Caco-2 (cell line): Measurements from ENCODE around the gene SEMG2. TPM values are rescaled to one million over a fixed set of nuclear protein-coding genes. Genes with fewer than 3 reads are reported as not detected.

Source experiments
- BruUV-seq: library from RNA; stranded (reverse); fragments of 400-500 nt; replicated peaks from 2 replicates; lab custom pipeline; 2021; lab: Mats Ljungman, UMichigan
- CTCF ChIA-PET: fragments of 300-600 bp; sonication (Branson Sonifier 250); formaldehyde crosslinking; loops from one replicate; lab custom pipeline; 2022; ENCODE audit warnings: antibody characterized with exemption; lab: Charles Lee
- POLR2A ChIA-PET: fragments of 300-600 bp; sonication (Branson Sonifier 250); formaldehyde crosslinking; loops from one replicate; lab custom pipeline; 2022; ENCODE audit warnings: antibody characterized with exemption; lab: Charles Lee
- DNase-seq, 2 experiments: peaks; one replicate each; pipeline versions ENCODE4 v3.0.0 to v3.0.0-alpha.2; 2020 to 2022
- H3K27me3 ChIP-seq: replicated peaks from 2 replicates; pipeline ENCODE4 v1.6.0; 2011; ENCODE audit warnings: low read length; ENCODE audit not compliant: control insufficient read depth, insufficient read depth
- H3K36me3 ChIP-seq: 2 replicates; pipeline ENCODE4 v1.5.1; 2011; ENCODE audit warnings: low read length; ENCODE audit not compliant: control insufficient read depth, insufficient read depth
- H3K4me1 ChIP-seq: fragments of 250-450 bp; sonication (Bioruptor Pico); 2 replicates; pipeline ENCODE4 v1.5.1; 2020; ENCODE audit warnings: mild to moderate bottlenecking
- H3K4me3 ChIP-seq: 2 replicates; pipeline ENCODE4 v1.5.1; 2011; ENCODE audit warnings: low read depth, mild to moderate bottlenecking, control low read depth, low read length
- H3K9me3 ChIP-seq: fragments of 250-450 bp; sonication (Bioruptor Pico); 2 replicates; pipeline ENCODE4 v1.5.1; 2020; ENCODE audit warnings: mild to moderate bottlenecking, moderate library complexity
- H3K27ac Mint-ChIP-seq: one replicate; pipeline ENCODE4 v1.8.0; 2022; ENCODE audit warnings: mixed read lengths; ENCODE audit not compliant: unreplicated experiment
- H3K27me3 Mint-ChIP-seq: one replicate; pipeline ENCODE4 v1.8.0; 2022; ENCODE audit warnings: mixed read lengths; ENCODE audit not compliant: insufficient read depth, unreplicated experiment
- H3K36me3 Mint-ChIP-seq: one replicate; pipeline ENCODE4 v1.8.0; 2022; ENCODE audit warnings: mild to moderate bottlenecking, mixed read lengths; ENCODE audit not compliant: insufficient read depth, unreplicated experiment
- H3K4me1 Mint-ChIP-seq: one replicate; pipeline ENCODE4 v1.8.0; 2022; ENCODE audit warnings: low read depth, mixed read lengths; ENCODE audit not compliant: unreplicated experiment
- H3K4me3 Mint-ChIP-seq: one replicate; pipeline ENCODE4 v1.8.0; 2022; ENCODE audit warnings: mild to moderate bottlenecking, moderate library complexity, mixed read lengths; ENCODE audit not compliant: unreplicated experiment
- H3K9me3 Mint-ChIP-seq: one replicate; pipeline ENCODE4 v1.8.0; 2022; ENCODE audit warnings: mixed read lengths; ENCODE audit not compliant: unreplicated experiment
- CTCF ChIP-seq, 2 experiments: fragments of 200-600 bp in 1 of 2; IDR thresholded peaks; 1 replicate in 1 of 2; 2 replicates in 1 of 2; pipeline versions ENCODE4 v1.5.1 to v1.8.0; 2011 to 2022; ENCODE audit warnings: antibody characterized with exemption in 1 of 2, control low read depth in 1 of 2, inconsistent platforms in 1 of 2, low read depth in 1 of 2, low read length in 1 of 2, mild to moderate bottlenecking in 1 of 2, moderate library complexity in 1 of 2; ENCODE audit not compliant: insufficient read depth in 1 of 2, severe bottlenecking in 1 of 2, unreplicated experiment in 1 of 2
- intact Hi-C: fragments of 100-400 bp; cut with micrococcal nuclease; formaldehyde crosslinking; loops from one replicate; pipeline ENCODE4 v1.10.0; 2022; ENCODE audit not compliant: unreplicated experiment
- total RNA-seq: library from RNA; stranded (reverse); gene quantifications from 2 replicates; pipeline ENCODE4 v1.2.3, GENCODE V29; 2022

The SEMG2 gene
- total RNA-seq, 1 experiment from 2014 or later: not detected

- no TSS peak for BruUV-seq
- ChIA-PET POLR2A (no interaction called here), CTCF (no interaction called here)
- Histone ChIP-seq H3K9me3 (no peaks in the 10 kb centered on the region), H3K27me3 (no peaks in the 10 kb centered on the region; the same call in 1 of the 2 replicates), H3K36me3 (no peaks in the 10 kb centered on the region), H3K4me1 (no peaks in the 10 kb centered on the region), H3K4me3 (no peak overlapping the region)
- Mint-ChIP-seq H3K36me3 (no peaks in the 10 kb centered on the region), H3K27ac (no peak overlapping the region), H3K27me3 (peaks cover 6% of the 10 kb centered on the region), H3K9me3 (no peaks in the 10 kb centered on the region), H3K4me1 (no peaks in the 10 kb centered on the region), H3K4me3 (no peak overlapping the region)
- intact Hi-C loops: loop anchor here (5.0 kb wide), 1 partner anchor 1086 kb away; no protein-coding TSS in a partner anchor
- TF ChIP-seq CTCF (IDR thresholded peaks at IDR 0.05; ENCODE audit: insufficient read depth in 1 of 2, low read depth in 1 of 2, low read length in 1 of 2, severe bottlenecking in 1 of 2, unreplicated experiment in 1 of 2): no peak
- DNase-seq: no peak
Measured at GRCh38 chr20:45183084-45183483, 38.1 kb upstream of the SEMG2 start.

- H3K4me3 Mint-ChIP-seq: no peak overlapping the region
- no peak overlapping the region for H3K4me3 ChIP-seq
- TF ChIP-seq CTCF (IDR thresholded peaks at IDR 0.05; ENCODE audit: insufficient read depth in 1 of 2, low read depth in 1 of 2, low read length in 1 of 2, severe bottlenecking in 1 of 2, unreplicated experiment in 1 of 2): no peak
- H3K36me3 ChIP-seq: no peaks in the 10 kb centered on the region
- peaks cover 2% of the 10 kb centered on the region for H3K27me3 ChIP-seq
- no peaks in the 10 kb centered on the region for H3K4me1 ChIP-seq
- no TSS peak for BruUV-seq
- H3K36me3 Mint-ChIP-seq: no peaks in the 10 kb centered on the region
- ChIA-PET POLR2A (no interaction called here), CTCF (interaction anchor here (0.5 to 1.0 kb wide), 2 partner anchors 103 to 206 kb away, joined by 3 to 4 read pairs; no protein-coding TSS in a partner anchor)
- no peaks in the 10 kb centered on the region for H3K9me3 ChIP-seq
- no peak overlapping the region for H3K27ac Mint-ChIP-seq
- peaks cover 6% of the 10 kb centered on the region for H3K27me3 Mint-ChIP-seq
- H3K4me1 Mint-ChIP-seq: no peaks in the 10 kb centered on the region
- no peak for DNase-seq
- H3K9me3 Mint-ChIP-seq: no peaks in the 10 kb centered on the region
- intact Hi-C loops: loop anchor here (2.0 kb wide), 1 partner anchor 103 kb away; no protein-coding TSS in a partner anchor
Measured at GRCh38 chr20:45187693-45188092, 33.5 kb upstream of the SEMG2 start.

- Mint-ChIP-seq H3K4me3 (no peak overlapping the region), H3K9me3 (no peaks in the 10 kb centered on the region), H3K27me3 (peaks cover 9% of the 10 kb centered on the region), H3K27ac (no peak overlapping the region), H3K36me3 (no peaks in the 10 kb centered on the region), H3K4me1 (no peaks in the 10 kb centered on the region)
- Histone ChIP-seq H3K36me3 (no peaks in the 10 kb centered on the region), H3K4me3 (no peak overlapping the region), H3K9me3 (no peaks in the 10 kb centered on the region), H3K27me3 (peaks cover 2% of the 10 kb centered on the region), H3K4me1 (no peaks in the 10 kb centered on the region)
- intact Hi-C loops: no loop called here
- no TSS peak for BruUV-seq
- ChIA-PET CTCF (no interaction called here), POLR2A (no interaction called here)
- no peak for TF ChIP-seq CTCF (IDR thresholded peaks at IDR 0.05; ENCODE audit: insufficient read depth in 1 of 2, low read depth in 1 of 2, low read length in 1 of 2, severe bottlenecking in 1 of 2, unreplicated experiment in 1 of 2)
- no peak for DNase-seq
Measured at GRCh38 chr20:45189067-45189609, 32.0 kb upstream of the SEMG2 start.
